Panc1 (cell line): ENCODE data around the gene COG7. TPM values are rescaled to one million over a fixed set of nuclear protein-coding genes. Genes with fewer than 3 reads are reported as not detected.

Experiments
- ATAC-seq: fragments of 200-7000 bp; cut with Tn5 transposase; 2 replicates; pipeline ENCODE4 v1.9.1; 2020; ENCODE audit warnings: mild to moderate bottlenecking, moderate library complexity
- BruUV-seq: library from RNA; stranded (reverse); fragments of 400-500 nt; replicated peaks from 2 replicates; lab custom pipeline; 2021; lab: Mats Ljungman, UMichigan
- CTCF ChIA-PET: fragments of 300-600 bp; sonication (Branson Sonifier 250); formaldehyde crosslinking; loops from one replicate; lab custom pipeline; 2022; ENCODE audit warnings: antibody characterized with exemption; lab: Charles Lee
- POLR2A ChIA-PET: fragments of 300-600 bp; sonication (Branson Sonifier 250); formaldehyde crosslinking; loops from one replicate; lab custom pipeline; 2022; ENCODE audit warnings: antibody characterized with exemption; lab: Charles Lee
- DNase-seq: peaks from one replicate; pipeline ENCODE4 v3.0.0-alpha.2; 2010; ENCODE audit warnings: low read depth, low spot score
- H3K27ac ChIP-seq: 2 replicates; pipeline ENCODE4 v1.5.1; 2011; ENCODE audit warnings: mild to moderate bottlenecking, low read length, inconsistent platforms
- H3K27me3 ChIP-seq: fragments of 200-500 bp; sonication (Bioruptor generic); 2 replicates; pipeline ENCODE4 v1.6.0; 2014; ENCODE audit warnings: low read length, inconsistent platforms; ENCODE audit not compliant: control insufficient read depth, insufficient read depth
- H3K36me3 ChIP-seq: fragments of 200-500 bp; sonication (Bioruptor generic); 2 replicates; pipeline ENCODE4 v1.5.1; 2014; ENCODE audit warnings: inconsistent platforms, mild to moderate bottlenecking, low read length, moderate library complexity; ENCODE audit not compliant: control insufficient read depth, insufficient read depth
- H3K4me1 ChIP-seq: 2 replicates; pipeline ENCODE4 v1.5.1; 2011; ENCODE audit warnings: inconsistent platforms, mild to moderate bottlenecking, low read length, moderate library complexity; ENCODE audit not compliant: control insufficient read depth, insufficient read depth
- H3K4me3 ChIP-seq, 2 experiments: 2 replicates each; pipeline ENCODE4 v1.5.1; 2011 to 2012; ENCODE audit warnings: low read depth in 2 of 2, low read length in 2 of 2, mild to moderate bottlenecking in 2 of 2, inconsistent platforms in 1 of 2, moderate library complexity in 1 of 2
- H3K9me3 ChIP-seq: fragments of 200-500 bp; sonication (Bioruptor generic); 2 replicates; pipeline ENCODE4 v1.5.1; 2014; ENCODE audit warnings: low read depth, mild to moderate bottlenecking, inconsistent platforms, low read length, moderate library complexity; ENCODE audit not compliant: control insufficient read depth, insufficient read depth
- POLR2AphosphoS5 ChIP-seq: IDR thresholded peaks from 2 replicates; pipeline ENCODE4 v1.6.1; 2012; ENCODE audit warnings: mild to moderate bottlenecking, low read depth, low read length, moderate library complexity
- REST ChIP-seq, 2 experiments: IDR thresholded peaks; 2 replicates each; pipeline ENCODE4 v1.6.1; 2011 to 2012; ENCODE audit warnings: low read depth in 2 of 2, control low read depth in 1 of 2, low read length in 1 of 2, mild to moderate bottlenecking in 1 of 2, moderate library complexity in 1 of 2; ENCODE audit not compliant: insufficient read depth in 1 of 2
- SIN3A ChIP-seq: IDR thresholded peaks from 2 replicates; pipeline ENCODE4 v1.6.1; 2012; ENCODE audit warnings: low read depth, mild to moderate bottlenecking, low read length, moderate library complexity, borderline replicate concordance; ENCODE audit not compliant: insufficient read depth
- TCF7L2 ChIP-seq: IDR thresholded peaks from 2 replicates; pipeline ENCODE4 v1.6.1; 2011; ENCODE audit warnings: mild to moderate bottlenecking, low read depth, low read length, inconsistent platforms
- in situ Hi-C: cut with HindIII; loops from 2 replicates; pipeline ENCODE4 v1.10.0; 2016; ENCODE audit warnings: low sequenced_read_pairs, low pct_unique_long_range_greater_than_20kb
- intact Hi-C: fragments of 100-400 bp; cut with micrococcal nuclease; formaldehyde crosslinking; loops from one replicate; pipeline ENCODE4 v1.10.0; 2022; ENCODE audit not compliant: unreplicated experiment
- total RNA-seq: library from RNA; stranded (reverse); gene quantifications from one replicate; pipeline ENCODE4 v1.2.1, GENCODE V29; 2021; ENCODE audit not compliant: unreplicated experiment
- TF ChIP-seq, protein P1 (sequence below): fragments of 450-650 bp; IDR thresholded peaks from 2 replicates; pipeline ENCODE4 v1.5.1; 2017; ENCODE audit warnings: mild to moderate bottlenecking

Gene COG7
- total RNA-seq, 1 experiment from 2014 or later = 25.3 TPM

GRCh38 chr16:23389201-23389600 lies 63.8 kb downstream of the COG7 start:
- ATAC-seq (no peak), DNase-seq (no peak)
- CTCF ChIA-PET = no interaction called here
- Histone ChIP-seq H3K27ac (no peak overlapping the region), H3K9me3 (no peaks in the 10 kb centered on the region), H3K4me1 (no peaks in the 10 kb centered on the region), H3K36me3 (no peaks in the 10 kb centered on the region), H3K4me3 (no peak overlapping the region), H3K27me3 (no peaks in the 10 kb centered on the region)
- intact Hi-C loops = no loop called here
- in situ Hi-C loops = no loop called here
- POLR2A ChIA-PET = no interaction called here
- no peak for TF ChIP-seq SIN3A
- TF ChIP-seq, protein P1, sequence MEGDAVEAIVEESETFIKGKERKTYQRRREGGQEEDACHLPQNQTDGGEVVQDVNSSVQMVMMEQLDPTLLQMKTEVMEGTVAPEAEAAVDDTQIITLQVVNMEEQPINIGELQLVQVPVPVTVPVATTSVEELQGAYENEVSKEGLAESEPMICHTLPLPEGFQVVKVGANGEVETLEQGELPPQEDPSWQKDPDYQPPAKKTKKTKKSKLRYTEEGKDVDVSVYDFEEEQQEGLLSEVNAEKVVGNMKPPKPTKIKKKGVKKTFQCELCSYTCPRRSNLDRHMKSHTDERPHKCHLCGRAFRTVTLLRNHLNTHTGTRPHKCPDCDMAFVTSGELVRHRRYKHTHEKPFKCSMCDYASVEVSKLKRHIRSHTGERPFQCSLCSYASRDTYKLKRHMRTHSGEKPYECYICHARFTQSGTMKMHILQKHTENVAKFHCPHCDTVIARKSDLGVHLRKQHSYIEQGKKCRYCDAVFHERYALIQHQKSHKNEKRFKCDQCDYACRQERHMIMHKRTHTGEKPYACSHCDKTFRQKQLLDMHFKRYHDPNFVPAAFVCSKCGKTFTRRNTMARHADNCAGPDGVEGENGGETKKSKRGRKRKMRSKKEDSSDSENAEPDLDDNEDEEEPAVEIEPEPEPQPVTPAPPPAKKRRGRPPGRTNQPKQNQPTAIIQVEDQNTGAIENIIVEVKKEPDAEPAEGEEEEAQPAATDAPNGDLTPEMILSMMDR = no peak
- TF ChIP-seq TCF7L2 = no peak
- no peak for TF ChIP-seq REST (IDR thresholded peaks at IDR 0.05; ENCODE audit: insufficient read depth in 1 of 2, low read depth in 2 of 2, low read length in 1 of 2)
- TF ChIP-seq POLR2AphosphoS5 = no peak
- BruUV-seq = no TSS peak

DNA sequence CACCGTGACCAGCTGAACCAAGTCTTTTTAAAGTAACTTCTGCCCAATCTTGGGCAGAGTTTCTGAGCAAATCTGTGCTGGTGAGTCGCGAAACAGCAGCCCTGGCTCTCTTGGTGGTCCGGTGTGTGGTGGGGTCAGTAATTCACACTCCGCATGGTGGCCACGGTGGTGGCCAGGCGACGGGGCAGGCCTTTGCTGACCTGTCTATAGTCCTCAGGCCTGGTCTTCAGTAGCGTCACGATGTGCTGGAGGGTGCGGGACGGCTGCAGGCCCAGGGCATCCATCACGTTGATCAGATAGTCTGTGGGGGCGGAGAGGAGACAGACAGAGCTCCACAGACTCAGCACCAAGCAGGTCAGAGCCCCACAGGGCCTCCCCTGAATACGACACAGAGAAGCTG lies 64.2 kb downstream of the COG7 start:
- no peaks in the 10 kb centered on the region for H3K4me1 ChIP-seq
- no peak overlapping the region for H3K4me3 ChIP-seq
- DNase-seq (no peak), ATAC-seq (no peak)
- BruUV-seq = no TSS peak
- TF ChIP-seq TCF7L2 = no peak
- TF ChIP-seq POLR2AphosphoS5 = no peak
- TF ChIP-seq, protein P1 = no peak
- TF ChIP-seq SIN3A = no peak
- TF ChIP-seq REST (IDR thresholded peaks at IDR 0.05; ENCODE audit: insufficient read depth in 1 of 2, low read depth in 2 of 2, low read length in 1 of 2) = no peak
- ChIA-PET POLR2A (no interaction called here), CTCF (no interaction called here)
- in situ Hi-C loops = no loop called here
- H3K9me3 ChIP-seq = no peaks in the 10 kb centered on the region
- intact Hi-C loops = no loop called here
- H3K27me3 ChIP-seq = no peaks in the 10 kb centered on the region
- no peak overlapping the region for H3K27ac ChIP-seq
- H3K36me3 ChIP-seq = no peaks in the 10 kb centered on the region
